Dermis lymphatic vessel endothelial cell (primary cell): ENCODE measurements around the gene CDO1. TPM values are rescaled to one million over a fixed set of nuclear protein-coding genes. Genes with fewer than 3 reads are reported as not detected.

ENCODE experiments used
- total RNA-seq: library from RNA; depleted of rRNA; stranded (reverse); fragments of >200 nt; gene quantifications from 2 replicates; pipeline ENCODE4 v1.2.1, GENCODE V29; 2014

CDO1 gene
- total RNA-seq: 0.43 and 1.7 TPM in 2 replicates

GRCh38 chr5:115816226-115817081 is at the start of gene CDO1:
Gene CDO1 (minus strand): TSS chr5:115816659. CDS start chr5:115816397, 262 bp downstream.

GRCh38 chr5:115841382-115842088 is 25.1 kb upstream of the CDO1 start, which contains the start of the genes AP3S1 and ATG12:
Gene AP3S1 (plus strand): TSS chr5:115841935. CDS start chr5:115842038, 103 bp downstream.
Gene ATG12 (minus strand): TSS chr5:115841565. CDS start chr5:115841552, 13 bp downstream.

Other genes with a start within 250 kb of the CDO1 start
- gene TICAM2, start 214.2 kb downstream of the CDO1 start, total RNA-seq: 0.17 and 0.43 TPM in 2 replicates
- 96.3 and 119 TPM in 2 replicates for gene TMED7, start 190.6 kb downstream of the CDO1 start, total RNA-seq
- 31.1 and 38.0 TPM in 2 replicates for gene ATG12, start 24.9 kb upstream of the CDO1 start, total RNA-seq
- 62.1 and 67.5 TPM in 2 replicates for gene AP3S1, start 25.3 kb upstream of the CDO1 start, total RNA-seq
- 0.09 and 0.22 TPM in 2 replicates for gene LVRN, start 145.8 kb upstream of the CDO1 start, total RNA-seq
- 0.17 and 0.33 TPM in 2 replicates for gene ARL14EPL, start 215.8 kb upstream of the CDO1 start, total RNA-seq